ENCODE measurements around the gene RBFOX1. TPM values are rescaled to one million over a fixed set of nuclear protein-coding genes. Genes with fewer than 3 reads are reported as not detected.

Gene RBFOX1
- total RNA-seq, 1 experiment from 2014 or later, result not detected

GRCh38 chr16:7355758-7356157, 23.1 kb downstream of the RBFOX1 start:
- H3K36me3 ChIP-seq, result no peaks in the 10 kb centered on the region
- no peaks in the 10 kb centered on the region for H3K27me3 ChIP-seq
- no peak for DNase-seq
- H3K9me3 ChIP-seq, result no peaks in the 10 kb centered on the region
- H3K4me3 ChIP-seq, result no peak overlapping the region

GRCh38 chr16:7361416-7362129, 28.9 kb downstream of the RBFOX1 start:
- Histone ChIP-seq H3K36me3 (no peaks in the 10 kb centered on the region), H3K27me3 (no peaks in the 10 kb centered on the region), H3K9me3 (no peaks in the 10 kb centered on the region), H3K4me3 (no peak overlapping the region)
- no peak for DNase-seq

DNA sequence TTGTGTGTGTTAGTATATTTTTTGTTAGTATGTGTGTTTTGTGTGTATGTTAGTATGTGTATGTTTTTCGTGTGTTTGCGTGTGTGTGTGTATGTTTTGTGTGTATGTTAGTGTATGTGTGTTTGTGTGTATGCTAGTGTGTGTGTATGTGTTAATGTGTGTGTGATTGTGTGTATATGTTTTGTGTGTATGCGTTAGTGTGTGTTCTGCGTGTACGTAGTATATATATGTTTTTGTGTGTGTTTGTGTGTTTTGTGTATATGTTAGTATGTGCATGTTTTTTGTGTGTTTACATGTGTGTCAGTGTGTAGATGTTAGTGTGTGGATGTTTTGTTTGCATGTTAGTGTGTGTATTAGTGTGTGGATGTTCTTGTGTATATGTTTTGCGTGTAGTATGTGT, 29.6 kb downstream of the RBFOX1 start:
- no peaks in the 10 kb centered on the region for H3K36me3 ChIP-seq
- no peak for DNase-seq
- H3K4me3 ChIP-seq, result no peak overlapping the region
- H3K27me3 ChIP-seq, result no peaks in the 10 kb centered on the region
- no peaks in the 10 kb centered on the region for H3K9me3 ChIP-seq

GRCh38 chr16:7363422-7364417, 31.1 kb downstream of the RBFOX1 start:
- Histone ChIP-seq H3K27me3 (no peaks in the 10 kb centered on the region), H3K9me3 (no peaks in the 10 kb centered on the region), H3K4me3 (no peak overlapping the region), H3K36me3 (no peaks in the 10 kb centered on the region)
- DNase-seq, result no peak

DNA sequence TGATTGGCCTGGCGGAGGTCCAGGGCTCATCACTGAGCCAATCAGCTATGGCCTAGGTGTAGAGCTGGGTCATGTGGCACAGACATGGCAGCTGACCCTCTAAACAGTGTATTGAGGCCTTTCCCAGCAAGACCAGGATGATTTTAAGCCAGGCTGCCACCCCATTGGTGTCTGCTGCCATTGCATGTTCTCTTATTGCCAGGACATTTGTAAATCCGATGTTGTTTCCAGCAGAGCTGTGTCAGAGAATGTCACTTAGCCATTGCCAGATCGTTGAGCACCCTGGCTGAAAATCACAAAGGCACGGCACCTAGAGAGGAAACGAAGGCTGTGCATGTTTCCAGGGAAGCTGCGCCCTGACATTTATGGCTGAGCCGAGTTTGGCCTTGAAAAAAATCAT, 33.4 kb downstream of the RBFOX1 start:
- Histone ChIP-seq H3K9me3 (no peaks in the 10 kb centered on the region), H3K4me3 (no peak overlapping the region), H3K36me3 (no peaks in the 10 kb centered on the region), H3K27me3 (no peaks in the 10 kb centered on the region)
- no peak for DNase-seq

- Histone ChIP-seq H3K9me3 (no peaks in the 10 kb centered on the region), H3K36me3 (no peaks in the 10 kb centered on the region)
Measured at GRCh38 chr16:7366993-7367880, 34.6 kb downstream of the RBFOX1 start.

DNA sequence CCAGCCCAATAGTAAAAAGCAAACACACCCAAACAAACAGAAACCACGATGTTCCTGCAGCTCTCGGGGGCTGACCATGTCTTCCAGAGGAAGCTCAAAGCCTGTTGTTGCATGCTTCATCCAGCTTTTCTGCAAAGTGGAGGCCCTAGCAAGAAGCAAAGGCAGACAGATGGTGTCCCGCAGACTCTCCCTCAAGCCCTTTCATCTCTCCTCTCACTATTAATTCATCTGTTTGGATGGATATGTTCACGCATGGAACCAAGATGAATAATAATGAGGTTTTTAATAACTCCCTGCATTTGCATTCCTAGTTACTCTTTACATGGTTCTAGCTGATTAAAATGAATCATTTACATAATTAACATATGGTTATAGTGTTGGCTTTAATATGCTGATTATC, 36.6 kb downstream of the RBFOX1 start:
- H3K36me3 ChIP-seq, result no peaks in the 10 kb centered on the region
- DNase-seq, result no peak
- H3K9me3 ChIP-seq, result no peaks in the 10 kb centered on the region
- no peak overlapping the region for H3K4me3 ChIP-seq
- peaks cover 2% of the 10 kb centered on the region; the same call in 1 of the 2 replicates for H3K27me3 ChIP-seq

More at GRCh38 chr16:7366993-7367880, 34.6 kb downstream of the RBFOX1 start:
- peaks cover 2% of the 10 kb centered on the region; the same call in 1 of the 2 replicates for H3K27me3 ChIP-seq
- no peak for DNase-seq
- H3K4me3 ChIP-seq, result no peak overlapping the region

GRCh38 chr16:7372095-7372494, 39.5 kb downstream of the RBFOX1 start:
- no peaks in the 10 kb centered on the region for H3K9me3 ChIP-seq
- no peak for DNase-seq
- H3K4me3 ChIP-seq, result no peak overlapping the region
- H3K27me3 ChIP-seq, result peaks cover 2% of the 10 kb centered on the region; the same call in 1 of the 2 replicates
- no peaks in the 10 kb centered on the region for H3K36me3 ChIP-seq

- DNase-seq, result no peak
- no peak overlapping the region for H3K4me3 ChIP-seq
- H3K36me3 ChIP-seq, result no peaks in the 10 kb centered on the region
Measured at GRCh38 chr16:7373776-7374175, 41.1 kb downstream of the RBFOX1 start.

DNA sequence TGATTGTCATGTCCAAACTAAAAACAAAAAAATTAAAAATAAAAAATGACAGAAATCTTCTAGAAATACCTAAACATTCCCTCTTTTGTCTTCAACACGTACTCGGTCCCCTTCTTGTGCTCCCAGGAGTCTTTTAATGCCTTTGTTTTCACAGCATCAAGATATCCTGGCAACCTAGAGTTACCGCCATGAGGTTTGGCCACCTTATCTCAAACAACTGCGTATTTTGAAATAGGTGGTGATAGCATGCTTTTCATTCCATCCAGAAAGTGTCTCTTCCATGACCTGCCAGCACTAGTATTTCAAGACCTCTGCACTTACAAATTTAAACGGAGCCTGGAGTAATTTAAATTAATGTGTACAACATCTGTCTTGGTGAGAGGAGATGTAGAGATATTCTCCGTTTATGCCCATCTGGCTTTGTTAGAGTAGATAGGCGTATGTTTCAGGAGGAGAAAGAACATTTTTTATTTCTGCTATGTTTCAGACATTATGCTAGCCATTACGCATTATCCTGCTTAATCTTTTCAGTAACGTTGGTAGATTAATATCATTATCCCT, 42.0 kb downstream of the RBFOX1 start:
- no peak overlapping the region for H3K4me3 ChIP-seq
- no peak for DNase-seq
- H3K27me3 ChIP-seq, result peaks cover 2% of the 10 kb centered on the region; the same call in 1 of the 2 replicates
- H3K9me3 ChIP-seq, result no peaks in the 10 kb centered on the region
- H3K36me3 ChIP-seq, result no peaks in the 10 kb centered on the region

More at GRCh38 chr16:7373776-7374175, 41.1 kb downstream of the RBFOX1 start:
- Histone ChIP-seq H3K9me3 (no peaks in the 10 kb centered on the region), H3K27me3 (peaks cover 2% of the 10 kb centered on the region; the same call in 1 of the 2 replicates)

DNA sequence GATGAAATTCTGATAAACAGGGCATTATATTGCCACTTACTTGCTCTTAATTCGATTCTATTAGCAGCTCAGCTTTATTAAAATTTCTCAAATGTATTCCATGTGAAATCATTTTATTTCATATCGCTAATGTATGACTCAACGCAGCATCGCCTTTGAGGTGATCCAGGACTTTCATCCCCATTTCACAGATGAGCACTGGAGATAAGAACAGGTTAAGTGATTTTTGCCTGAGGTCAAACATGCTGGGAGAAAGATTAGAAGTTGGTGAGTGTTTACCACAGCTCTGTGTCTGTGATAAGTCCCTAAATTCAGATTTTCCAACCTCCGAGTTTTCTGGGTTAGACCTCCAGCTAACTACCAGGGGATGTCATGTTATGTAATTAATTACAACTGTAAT, 43.6 kb downstream of the RBFOX1 start:
- Histone ChIP-seq H3K9me3 (no peaks in the 10 kb centered on the region), H3K4me3 (no peak overlapping the region), H3K27me3 (peaks cover 2% of the 10 kb centered on the region; the same call in 1 of the 2 replicates), H3K36me3 (no peaks in the 10 kb centered on the region)
- no peak for DNase-seq

GRCh38 chr16:7377231-7377630, 44.6 kb downstream of the RBFOX1 start:
- Histone ChIP-seq H3K4me3 (no peak overlapping the region), H3K36me3 (no peaks in the 10 kb centered on the region), H3K27me3 (no peaks in the 10 kb centered on the region; the same call in 1 of the 2 replicates), H3K9me3 (no peaks in the 10 kb centered on the region)
- DNase-seq, result no peak

- Histone ChIP-seq H3K36me3 (no peaks in the 10 kb centered on the region), H3K27me3 (no peaks in the 10 kb centered on the region), H3K9me3 (no peaks in the 10 kb centered on the region), H3K4me3 (no peak overlapping the region)
- no peak for DNase-seq
Measured at GRCh38 chr16:7378024-7378695, 45.5 kb downstream of the RBFOX1 start.

- Histone ChIP-seq H3K9me3 (no peaks in the 10 kb centered on the region), H3K36me3 (no peaks in the 10 kb centered on the region), H3K27me3 (no peaks in the 10 kb centered on the region), H3K4me3 (no peak overlapping the region)
- DNase-seq, result no peak
Measured at GRCh38 chr16:7380441-7380840, 47.8 kb downstream of the RBFOX1 start.

GRCh38 chr16:7380911-7381310, 48.3 kb downstream of the RBFOX1 start:
- Histone ChIP-seq H3K27me3 (no peaks in the 10 kb centered on the region), H3K9me3 (no peaks in the 10 kb centered on the region), H3K36me3 (no peaks in the 10 kb centered on the region), H3K4me3 (no peak overlapping the region)
- no peak for DNase-seq

DNA sequence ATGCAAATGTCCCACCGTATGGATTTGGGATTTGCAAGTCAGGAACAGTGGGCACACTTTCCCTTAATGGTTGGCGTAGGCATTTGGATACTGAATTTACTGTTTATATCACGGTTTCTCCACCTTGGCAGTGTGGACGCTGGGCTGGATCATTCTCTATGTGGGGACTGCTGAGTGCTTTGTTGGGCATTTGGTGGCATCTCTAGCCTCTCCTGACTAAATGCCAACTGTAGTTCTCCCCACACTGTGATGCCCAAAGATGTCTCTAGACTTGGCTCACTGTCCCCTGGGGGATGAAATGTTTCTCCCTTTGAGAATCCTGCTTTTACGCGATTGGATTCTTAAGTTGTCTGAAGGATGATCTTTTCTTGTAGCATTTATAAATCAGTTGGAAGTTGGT, 49.0 kb downstream of the RBFOX1 start:
- Histone ChIP-seq H3K9me3 (no peaks in the 10 kb centered on the region), H3K27me3 (no peaks in the 10 kb centered on the region), H3K4me3 (no peak overlapping the region), H3K36me3 (no peaks in the 10 kb centered on the region)
- no peak for DNase-seq
